GM23338 (cell line): ENCODE results near the gene HDHD3. TPM values are rescaled to one million over a fixed set of nuclear protein-coding genes. Genes with fewer than 3 reads are reported as not detected.

Source experiments
- ATAC-seq: fragments of 200-7000 bp; cut with Tn5 transposase; 3 replicates; pipeline ENCODE4 v1.9.1; 2020
- DNase-seq: peaks from one replicate; pipeline ENCODE4 v3.0.0-alpha.2; 2015; ENCODE audit warnings: low spot score
- H2AFZ ChIP-seq: fragments of 200-600 bp; sonication (generic); 2 replicates; pipeline ENCODE4 v1.8.0; 2016; ENCODE audit warnings: antibody characterized with exemption, mild to moderate bottlenecking, moderate library complexity
- H3F3A ChIP-seq: fragments of 200-600 bp; sonication (generic); replicated peaks from 2 replicates; pipeline ENCODE4 v1.8.0; 2017; ENCODE audit warnings: antibody characterized with exemption, mixed run types, low read depth
- H3K27ac ChIP-seq: fragments of 200-600 bp; sonication (generic); 2 replicates; pipeline ENCODE4 v1.6.1; 2016; ENCODE audit warnings: low read depth
- H3K27me3 ChIP-seq: fragments of 200-600 bp; sonication (generic); 2 replicates; pipeline ENCODE4 v1.8.0; 2016; ENCODE audit warnings: mild to moderate bottlenecking, mixed run types, moderate library complexity; ENCODE audit not compliant: insufficient read depth
- H3K36me3 ChIP-seq: fragments of 200-600 bp; sonication (generic); 2 replicates; pipeline ENCODE4 v1.8.0; 2016; ENCODE audit warnings: mild to moderate bottlenecking; ENCODE audit not compliant: insufficient read depth
- H3K4me1 ChIP-seq: fragments of 200-600 bp; sonication (generic); 2 replicates; pipeline ENCODE4 v1.8.0; 2016; ENCODE audit warnings: mild to moderate bottlenecking, moderate library complexity; ENCODE audit not compliant: insufficient read depth
- H3K4me2 ChIP-seq: fragments of 200-600 bp; sonication (generic); 2 replicates; pipeline ENCODE4 v1.7.1; 2017; ENCODE audit warnings: mixed run types
- H3K4me3 ChIP-seq: fragments of 200-600 bp; sonication (generic); 2 replicates; pipeline ENCODE4 v1.6.1; 2016; ENCODE audit warnings: mixed run types
- H3K79me2 ChIP-seq: fragments of 200-600 bp; sonication (generic); replicated peaks from 2 replicates; pipeline ENCODE4 v1.8.0; 2017; ENCODE audit warnings: mild to moderate bottlenecking; ENCODE audit not compliant: insufficient read depth
- H3K9me2 ChIP-seq: fragments of 200-600 bp; sonication (generic); 2 replicates; pipeline ENCODE4 v1.8.0; 2017; ENCODE audit not compliant: insufficient read depth
- H4K20me1 ChIP-seq: fragments of 200-600 bp; sonication (generic); replicated peaks from 2 replicates; pipeline ENCODE4 v1.8.0; 2017; ENCODE audit warnings: mild to moderate bottlenecking; ENCODE audit not compliant: insufficient read depth
- H3K27ac Mint-ChIP-seq: 2 replicates; pipeline ENCODE4 v1.8.0; 2020; ENCODE audit warnings: inconsistent platforms, mild to moderate bottlenecking, moderate library complexity, mixed read lengths
- H3K27me3 Mint-ChIP-seq: 3 replicates; pipeline ENCODE4 v1.8.0; 2022; ENCODE audit warnings: low read depth, mild to moderate bottlenecking, moderate library complexity, mixed read lengths, inconsistent platforms; ENCODE audit not compliant: insufficient read depth, poor library complexity
- H3K36me3 Mint-ChIP-seq: 3 replicates; pipeline ENCODE4 v1.8.0; 2021; ENCODE audit warnings: low read depth, mild to moderate bottlenecking, inconsistent platforms, moderate library complexity, mixed read lengths
- H3K4me1 Mint-ChIP-seq: 3 replicates; pipeline ENCODE4 v1.8.0; 2020; ENCODE audit warnings: mild to moderate bottlenecking, inconsistent platforms, mixed read lengths
- H3K4me3 Mint-ChIP-seq: 3 replicates; pipeline ENCODE4 v1.8.0; 2021; ENCODE audit warnings: moderate library complexity, mild to moderate bottlenecking, inconsistent platforms, mixed read lengths
- H3K9me3 Mint-ChIP-seq: 3 replicates; pipeline ENCODE4 v1.8.0; 2020; ENCODE audit warnings: moderate library complexity, mild to moderate bottlenecking, inconsistent platforms, mixed read lengths
- CREB1 ChIP-seq: fragments of 250-450 bp; sonication (Bioruptor Pico); IDR thresholded peaks from 2 replicates; pipeline ENCODE4 v1.5.0; 2020; ENCODE audit warnings: low read depth, mild to moderate bottlenecking, moderate library complexity
- CTCF ChIP-seq, 2 experiments: fragments of 200-600 bp in 1 of 2; sonication (generic) in 1 of 2; conservative IDR thresholded peaks; 2 replicates each; pipeline versions ENCODE4 v1.5.1 to v1.6.1; 2016 to 2017; ENCODE audit warnings: antibody characterized with exemption in 2 of 2, low read depth in 2 of 2, mild to moderate bottlenecking in 2 of 2, moderate library complexity in 1 of 2
- ETS1 ChIP-seq: IDR thresholded peaks from 2 replicates; pipeline ENCODE4 v1.6.1; 2016; ENCODE audit warnings: antibody characterized with exemption
- EZH2 ChIP-seq: fragments of 200-600 bp; sonication (generic); IDR thresholded peaks from one replicate; pipeline ENCODE4 v1.8.0; 2017; ENCODE audit warnings: antibody characterized with exemption, mild to moderate bottlenecking, low read depth; ENCODE audit not compliant: unreplicated experiment
- EZH2phosphoT487 ChIP-seq: fragments of 200-600 bp; sonication (generic); IDR thresholded peaks from one replicate; pipeline ENCODE4 v1.8.1; 2018; ENCODE audit warnings: antibody characterized with exemption; ENCODE audit not compliant: unreplicated experiment
- JUNB ChIP-seq: IDR thresholded peaks from one replicate; pipeline ENCODE4 v1.6.1; 2016; ENCODE audit warnings: antibody characterized with exemption; ENCODE audit not compliant: unreplicated experiment
- POLR2AphosphoS5 ChIP-seq: IDR thresholded peaks from 2 replicates; pipeline ENCODE4 v1.6.1; 2016; ENCODE audit warnings: antibody characterized with exemption, low read depth
- REST ChIP-seq: IDR thresholded peaks from one replicate; pipeline ENCODE4 v1.6.1; 2018; ENCODE audit warnings: antibody characterized with exemption; ENCODE audit not compliant: unreplicated experiment
- ZNF114 ChIP-seq: fragments of 250-450 bp; sonication (Bioruptor Pico); IDR thresholded peaks from 2 replicates; pipeline ENCODE4 v1.5.0; 2020; ENCODE audit warnings: mild to moderate bottlenecking, moderate library complexity
- ZNF331 ChIP-seq: fragments of 250-450 bp; sonication (Bioruptor Pico); IDR thresholded peaks from 2 replicates; pipeline ENCODE4 v1.5.0; 2020; ENCODE audit warnings: low read depth, mild to moderate bottlenecking, moderate library complexity
- ZNF462 ChIP-seq: fragments of 250-450 bp; sonication (Bioruptor Pico); IDR thresholded peaks from 2 replicates; pipeline ENCODE4 v1.5.0; 2020; ENCODE audit warnings: mild to moderate bottlenecking, moderate library complexity
- polyA plus RNA-seq: library from polyadenylated mRNA; unstranded; fragments of >200 nt; fragmentation: Nextera tagmentation; extraction: Ambion mirVana; gene quantifications from 2 replicates; pipeline ENCODE4 v1.2.1, GENCODE V29; 2016
- total RNA-seq: library from RNA; depleted of rRNA; stranded (reverse); fragments of >200 nt; shearing (Covaris generic); gene quantifications from 2 replicates; pipeline ENCODE4 v1.2.3, GENCODE V29; 2014

Gene HDHD3
- total and polyA plus RNA-seq, 2 experiments from 2014 or later: 9.5 to 17.7 TPM

GRCh38 chr9:113389451-113389850 lies 12.7 kb upstream of the HDHD3 start:
- H2AFZ ChIP-seq: no peak overlapping the region
- ATAC-seq: no peak
- peaks cover 11% of the 10 kb centered on the region; the same call in 2 of the 3 replicates for H3K36me3 Mint-ChIP-seq

More at GRCh38 chr9:113389451-113389850, 12.7 kb upstream of the HDHD3 start:
- no peaks in the 10 kb centered on the region for H3F3A ChIP-seq
- H3K27ac ChIP-seq: no peak overlapping the region
- no peaks in the 10 kb centered on the region for H3K9me2 ChIP-seq
- Mint-ChIP-seq H3K9me3 (no peaks in the 10 kb centered on the region), H3K4me3 (no peak overlapping the region), H3K4me1 (no peaks in the 10 kb centered on the region), H3K27ac (no peak overlapping the region), H3K27me3 (peaks cover 5% of the 10 kb centered on the region)
- H3K4me1 ChIP-seq: no peaks in the 10 kb centered on the region
- TF ChIP-seq JUNB (no peak), EZH2phosphoT487 (no peak), ZNF462 (CRISPR knock-in tag) (no peak), REST (no peak), CTCF (conservative IDR thresholded peaks at IDR 0.05; ENCODE audit: low read depth in 2 of 2) (no peak), EZH2 (no peak), POLR2AphosphoS5 (no peak), CREB1 (CRISPR knock-in tag) (no peak), ETS1 (no peak), ZNF331 (CRISPR knock-in tag) (no peak), ZNF114 (CRISPR knock-in tag) (no peak)
- H3K27me3 ChIP-seq: no peaks in the 10 kb centered on the region
- no peak overlapping the region for H3K4me2 ChIP-seq
- no peaks in the 10 kb centered on the region for H3K79me2 ChIP-seq
- no peak for DNase-seq
- H4K20me1 ChIP-seq: peaks cover 2% of the 10 kb centered on the region; the same call in 1 of the 2 replicates
- no peak overlapping the region for H3K4me3 ChIP-seq
- no peaks in the 10 kb centered on the region for H3K36me3 ChIP-seq
